HUES64 (cell line): ENCODE data around the gene TOP2A. TPM values are rescaled to one million over a fixed set of nuclear protein-coding genes. Genes with fewer than 3 reads are reported as not detected.
A peak's percentile ranks its signal among the peaks of the same experiment; 100 is the strongest.

Experiments
- H3K27ac ChIP-seq: 2 replicates; pipeline ENCODE4 v1.7.0; 2013; ENCODE audit warnings: low read depth, low read length, inconsistent platforms
- H3K27me3 ChIP-seq: 2 replicates; pipeline ENCODE4 v1.6.1; 2013; ENCODE audit warnings: mild to moderate bottlenecking, low read length; ENCODE audit not compliant: insufficient read depth
- H3K36me3 ChIP-seq: 2 replicates; pipeline ENCODE4 v1.6.1; 2013; ENCODE audit warnings: mild to moderate bottlenecking, low read length; ENCODE audit not compliant: insufficient read depth
- H3K4me1 ChIP-seq: 2 replicates; pipeline ENCODE4 v1.6.1; 2013; ENCODE audit warnings: mild to moderate bottlenecking, low read length, moderate library complexity; ENCODE audit not compliant: insufficient read depth
- H3K4me3 ChIP-seq: 2 replicates; pipeline ENCODE4 v1.5.1; 2013; ENCODE audit warnings: mild to moderate bottlenecking, low read length, moderate library complexity
- H3K9ac ChIP-seq: 2 replicates; pipeline ENCODE4 v1.6.1; 2013; ENCODE audit warnings: mild to moderate bottlenecking, low read depth, low read length
- H3K9me3 ChIP-seq: 2 replicates; pipeline ENCODE4 v1.6.1; 2013; ENCODE audit warnings: low read depth, low read length; ENCODE audit not compliant: insufficient read depth
- whole genome bisulfite sequencing: fragments of 150-250, 120-280 bp; methylation state at CpG from one replicate; pipeline ENCODE4 v1.1.7; 2013; ENCODE audit warnings: missing lambda C conversion rate; 5-methylcytosine and 5-hydroxymethylcytosine counted together
- polyA plus RNA-seq, 2 experiments: library from polyadenylated mRNA; stranded (reverse); fragments of 50-300 nt; gene quantifications; one replicate each; pipeline ENCODE4 v1.2.3, GENCODE V29; 2013

The TOP2A gene
- polyA plus RNA-seq (2013, experiment 1 of 2) = 194 TPM
- polyA plus RNA-seq (2013, experiment 2 of 2) = 217 TPM

- Histone ChIP-seq H3K9me3 (no peaks in the 10 kb centered on the region), H3K27me3 (no peaks in the 10 kb centered on the region), H3K4me1 (peaks cover 21% of the 10 kb centered on the region), H3K36me3 (peaks cover 38% of the 10 kb centered on the region), H3K27ac (peak within 1 kb of the TSS; percentile 70), H3K9ac (peak within 1 kb of the TSS; percentile 85), H3K4me3 (peak within 1 kb of the TSS; percentile 98)
- WGBS = 5% methylated on average over 49 of the region's 49 CpGs
These were observed at the start of gene TOP2A for GRCh38 chr17:40417609-40418427. Gene TOP2A (minus strand): TSS chr17:40417896. CDS start chr17:40417791, 105 bp downstream.

- no peaks in the 10 kb centered on the region for H3K36me3 ChIP-seq
- H3K9ac ChIP-seq = no peak overlapping the region
- H3K27ac ChIP-seq = no peak overlapping the region
- H3K9me3 ChIP-seq = peaks cover 5% of the 10 kb centered on the region; the same call in 1 of the 2 replicates
- no peak overlapping the region for H3K4me3 ChIP-seq
- whole genome bisulfite sequencing = 98% methylated on average over 2 of the region's 2 CpGs
- H3K4me1 ChIP-seq = peaks cover 16% of the 10 kb centered on the region
- no peaks in the 10 kb centered on the region for H3K27me3 ChIP-seq
These were observed 49.7 kb upstream of the TOP2A start for GRCh38 chr17:40467281-40467867.

- H3K27me3 ChIP-seq = no peaks in the 10 kb centered on the region
- H3K27ac ChIP-seq = no peak overlapping the region
- WGBS = 87% methylated on average over 11 of the region's 11 CpGs
These were observed 48.7 kb upstream of the TOP2A start for GRCh38 chr17:40466298-40466971.

GRCh38 chr17:40464392-40464855, 46.7 kb upstream of the TOP2A start:
- Histone ChIP-seq H3K27me3 (no peaks in the 10 kb centered on the region), H3K27ac (peak overlapping the region; percentile 77; the same call in 1 of the 2 replicates), H3K4me3 (no peak overlapping the region), H3K36me3 (no peaks in the 10 kb centered on the region), H3K9ac (no peak overlapping the region), H3K9me3 (no peaks in the 10 kb centered on the region), H3K4me1 (peaks cover 11% of the 10 kb centered on the region)
- 86% methylated on average over 5 of the region's 5 CpGs for WGBS

More at GRCh38 chr17:40466298-40466971, 48.7 kb upstream of the TOP2A start:
- no peaks in the 10 kb centered on the region for H3K36me3 ChIP-seq
- no peak overlapping the region for H3K9ac ChIP-seq
- H3K4me3 ChIP-seq = no peak overlapping the region
- no peaks in the 10 kb centered on the region for H3K9me3 ChIP-seq
- peaks cover 16% of the 10 kb centered on the region for H3K4me1 ChIP-seq

GRCh38 chr17:40463122-40463550, 45.4 kb upstream of the TOP2A start:
- H3K9ac ChIP-seq = peak overlapping the region; percentile 46; the same call in 1 of the 2 replicates
- no peak overlapping the region for H3K4me3 ChIP-seq
- H3K27ac ChIP-seq = peak overlapping the region; percentile 62; the same call in 1 of the 2 replicates
- H3K9me3 ChIP-seq = no peaks in the 10 kb centered on the region
- H3K27me3 ChIP-seq = no peaks in the 10 kb centered on the region
- 50% methylated on average over 11 of the region's 11 CpGs for WGBS
- peaks cover 14% of the 10 kb centered on the region for H3K4me1 ChIP-seq
- no peaks in the 10 kb centered on the region for H3K36me3 ChIP-seq

GRCh38 chr17:40462343-40463121, 44.8 kb upstream of the TOP2A start:
- Histone ChIP-seq H3K9me3 (no peaks in the 10 kb centered on the region), H3K4me1 (peaks cover 20% of the 10 kb centered on the region), H3K4me3 (no peak overlapping the region), H3K27me3 (no peaks in the 10 kb centered on the region), H3K9ac (0 out of 2 replicates have a peak overlapping the region, but pooled peaks have one; percentile 46), H3K36me3 (no peaks in the 10 kb centered on the region), H3K27ac (peak overlapping the region; percentile 62; the same call in 1 of the 2 replicates)
- WGBS = 88% methylated on average over 9 of the region's 9 CpGs

- Histone ChIP-seq H3K9ac (no peak overlapping the region), H3K27me3 (no peaks in the 10 kb centered on the region), H3K27ac (no peak overlapping the region), H3K9me3 (no peaks in the 10 kb centered on the region), H3K4me3 (no peak overlapping the region), H3K36me3 (no peaks in the 10 kb centered on the region), H3K4me1 (peaks cover 21% of the 10 kb centered on the region)
- 93% methylated on average over 9 of the region's 12 CpGs for WGBS
These were observed 44.1 kb upstream of the TOP2A start for GRCh38 chr17:40461732-40462342.

- Histone ChIP-seq H3K36me3 (peaks cover 6% of the 10 kb centered on the region), H3K9me3 (no peaks in the 10 kb centered on the region), H3K27ac (no peak overlapping the region), H3K4me1 (peaks cover 21% of the 10 kb centered on the region), H3K9ac (no peak overlapping the region), H3K27me3 (no peaks in the 10 kb centered on the region), H3K4me3 (no peak overlapping the region)
- WGBS = 94% methylated on average over 9 of the region's 9 CpGs
These were observed 43.5 kb upstream of the TOP2A start for GRCh38 chr17:40460968-40461731.

GRCh38 chr17:40460604-40460967, 42.9 kb upstream of the TOP2A start:
- no peak overlapping the region for H3K9ac ChIP-seq
- no peak overlapping the region for H3K27ac ChIP-seq
- no peaks in the 10 kb centered on the region for H3K27me3 ChIP-seq
- no peak overlapping the region for H3K4me3 ChIP-seq
- H3K9me3 ChIP-seq = no peaks in the 10 kb centered on the region
- H3K4me1 ChIP-seq = peaks cover 21% of the 10 kb centered on the region
- peaks cover 12% of the 10 kb centered on the region for H3K36me3 ChIP-seq
- 82% methylated on average over 3 of the region's 3 CpGs for WGBS
